Ureter (tissue), 1 donor: ENCODE data around the gene MTA1. TPM values are rescaled to one million over a fixed set of nuclear protein-coding genes. Genes with fewer than 3 reads are reported as not detected.

Experiments used
- DNase-seq: peaks from one replicate; pipeline ENCODE4 v3.0.0-alpha.2; 2020; ENCODE audit warnings: low spot score
- total RNA-seq: library from RNA; stranded (reverse); gene quantifications from one replicate; pipeline ENCODE4 v1.2.4, GENCODE V29; 2023
- donor health status: DM: yes; HTN: yes; CAD: no.

Gene MTA1
- total RNA-seq, 1 donor from 2014 or later, result 169 TPM

- no peak for DNase-seq
Measured at GRCh38 chr14:105460616-105461015, 41.0 kb downstream of the MTA1 start.

- no peak for DNase-seq
Measured at GRCh38 chr14:105461903-105462302, 42.3 kb downstream of the MTA1 start.

DNA sequence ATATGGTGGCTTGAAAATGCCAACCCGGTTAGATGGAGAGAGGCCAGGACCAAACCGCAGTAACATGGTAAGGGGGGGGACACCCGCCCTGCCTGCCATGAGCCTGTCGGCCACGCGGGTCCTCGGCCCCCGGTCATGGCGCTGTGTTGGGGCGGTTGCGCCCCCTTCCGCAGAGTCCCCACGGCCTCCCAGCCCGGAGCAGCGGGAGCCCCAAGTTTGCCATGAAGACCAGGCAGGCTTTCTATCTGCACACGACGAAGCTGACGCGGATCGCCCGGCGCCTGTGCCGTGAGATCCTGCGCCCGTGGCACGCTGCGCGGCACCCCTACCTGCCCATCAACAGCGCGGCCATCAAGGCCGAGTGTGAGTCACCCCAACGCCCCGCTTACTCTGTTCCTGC, 44.9 kb downstream of the MTA1 start:
- DNase-seq, result no peak

DNA sequence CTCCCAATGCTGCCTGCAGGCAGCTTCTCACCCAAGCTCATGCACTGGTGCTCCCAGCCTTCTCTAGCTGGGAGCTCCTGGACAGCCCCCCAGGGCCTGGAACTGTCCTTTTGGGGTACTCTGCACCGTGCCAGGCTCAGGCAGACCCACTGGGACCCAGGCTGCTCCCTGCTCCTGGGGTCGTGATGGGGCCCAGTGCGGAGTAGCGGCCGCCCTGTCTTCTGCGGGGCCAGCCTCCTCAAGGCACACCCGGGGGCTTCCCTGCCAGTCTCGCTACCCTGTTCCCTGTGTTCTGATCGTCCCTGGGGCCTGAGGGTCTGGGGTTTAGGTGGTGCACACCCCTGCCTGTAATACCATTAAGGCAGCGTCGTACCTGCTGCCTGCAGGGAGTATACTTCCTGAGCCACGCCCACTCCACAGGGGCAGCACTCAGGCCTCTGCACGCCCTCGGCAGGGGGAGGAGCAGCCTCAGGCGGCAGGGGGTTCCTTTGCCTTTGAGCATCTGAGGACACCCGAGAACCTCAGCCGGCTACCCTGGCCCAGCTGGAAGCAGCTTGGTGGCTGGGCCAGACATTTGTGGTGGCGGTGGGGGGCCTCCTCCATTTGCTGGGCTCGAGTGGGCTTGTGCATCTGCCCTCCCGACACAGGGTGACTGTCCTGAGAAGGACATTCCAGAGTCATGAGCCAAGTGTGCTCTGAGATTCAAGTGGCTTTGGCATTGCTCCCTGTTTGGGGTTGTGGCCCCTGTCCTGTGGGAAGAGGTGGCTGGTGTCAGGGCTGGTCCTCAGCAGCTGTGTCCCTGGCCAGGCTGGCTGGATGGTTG, 45.8 kb downstream of the MTA1 start:
- DNase-seq, result no peak

DNA sequence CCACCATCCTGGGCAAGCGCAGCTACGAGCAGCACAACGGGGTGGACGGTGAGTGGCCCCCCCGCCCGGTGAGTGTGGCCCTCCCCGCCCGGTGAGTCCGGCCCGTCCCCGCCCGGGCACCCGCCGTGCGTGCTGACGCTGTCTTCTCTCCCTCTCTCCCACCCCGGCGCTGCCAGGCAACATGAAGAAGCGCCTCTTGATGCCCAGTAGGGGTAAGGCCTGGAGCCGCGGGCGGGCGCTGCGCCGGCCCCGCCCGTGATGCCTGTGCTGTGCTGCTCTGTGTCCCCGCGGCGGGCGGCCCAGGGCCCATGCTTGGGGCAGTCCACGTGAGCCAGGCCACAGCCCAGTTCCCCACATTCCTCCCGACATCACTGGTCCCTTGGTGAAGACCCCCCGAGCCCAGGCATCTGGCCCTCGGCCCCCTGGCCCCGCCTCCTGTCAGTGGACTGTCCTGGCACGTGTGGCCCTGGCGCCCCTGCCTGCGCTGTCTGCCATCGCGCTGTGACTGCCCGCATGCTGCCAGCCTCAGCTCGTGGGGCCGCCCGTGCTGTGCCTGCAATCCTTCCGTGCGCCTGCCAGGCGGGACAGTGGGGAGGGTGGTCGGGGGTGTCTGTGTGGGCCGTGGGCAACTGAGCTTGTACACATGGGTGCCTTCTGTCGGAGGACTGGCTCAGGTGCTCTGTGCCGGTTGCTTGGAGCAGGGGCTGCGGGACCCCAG, 47.1 kb downstream of the MTA1 start:
- no peak for DNase-seq

- peak; percentile 66 for DNase-seq
Measured at GRCh38 chr14:105467249-105467941, 47.8 kb downstream of the MTA1 start.

DNA sequence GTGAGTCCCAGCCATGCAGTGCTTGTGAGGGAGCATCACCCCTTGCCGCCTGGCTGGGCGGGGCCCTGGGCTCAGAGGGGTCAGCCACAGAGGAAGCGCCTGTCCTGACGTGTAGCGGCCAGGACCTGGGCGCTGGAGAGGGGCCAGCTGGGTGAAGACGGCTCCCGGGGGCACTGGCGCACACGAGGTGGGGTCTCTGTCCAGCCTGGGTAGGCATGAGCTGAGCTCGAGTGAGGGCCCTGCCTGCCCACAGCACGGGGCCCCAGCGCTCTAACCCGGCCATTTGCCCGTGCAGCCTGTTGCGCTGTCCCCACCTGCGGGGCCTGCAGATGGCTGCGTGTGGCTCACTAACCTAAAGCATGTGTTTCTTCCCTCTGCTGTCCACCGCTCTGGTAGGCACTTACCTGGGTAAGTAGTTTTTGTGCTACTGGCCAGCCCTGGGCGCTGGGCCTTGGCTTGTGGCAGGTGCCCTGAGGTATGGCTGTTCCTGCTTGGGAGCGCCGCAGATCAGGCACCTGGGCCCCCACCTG, 48.4 kb downstream of the MTA1 start:
- DNase-seq, result no peak

DNA sequence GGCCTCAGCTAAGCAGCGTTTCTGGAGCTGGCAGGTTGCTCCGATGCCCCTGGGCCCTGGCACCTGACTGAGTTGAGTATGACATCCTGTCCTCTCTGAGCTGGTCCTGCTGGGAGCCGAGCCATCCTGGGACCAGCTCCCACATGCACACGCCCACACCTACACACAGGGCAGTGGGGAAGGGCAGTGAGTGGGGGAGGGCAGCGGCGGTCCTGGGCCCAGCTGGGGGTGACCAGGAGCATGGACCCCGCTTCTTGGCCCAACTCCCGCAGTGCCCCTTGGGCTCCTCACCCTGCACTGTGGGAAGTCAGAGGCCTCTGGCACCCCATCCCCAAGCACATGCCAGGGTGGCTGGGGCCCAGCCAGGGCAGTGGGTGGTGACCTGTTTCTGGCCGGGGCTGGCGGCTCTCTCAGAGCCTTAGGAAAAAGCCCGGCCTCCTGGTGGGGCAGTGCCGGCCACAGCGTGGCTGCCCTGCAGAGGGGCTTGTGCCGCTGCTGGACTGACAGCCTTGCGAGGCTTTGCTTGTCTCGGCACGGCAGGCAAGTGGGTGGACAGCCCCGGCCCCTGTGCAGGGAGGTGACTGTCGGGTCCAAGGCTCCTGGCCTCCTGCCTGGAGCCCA, 49.1 kb downstream of the MTA1 start:
- DNase-seq, result peak; percentile 56

GRCh38 chr14:105469456-105470349, 50.1 kb downstream of the MTA1 start:
- DNase-seq, result peak; percentile 92

- DNase-seq, result no peak
Measured at GRCh38 chr14:105470350-105471296, 51.0 kb downstream of the MTA1 start.

DNA sequence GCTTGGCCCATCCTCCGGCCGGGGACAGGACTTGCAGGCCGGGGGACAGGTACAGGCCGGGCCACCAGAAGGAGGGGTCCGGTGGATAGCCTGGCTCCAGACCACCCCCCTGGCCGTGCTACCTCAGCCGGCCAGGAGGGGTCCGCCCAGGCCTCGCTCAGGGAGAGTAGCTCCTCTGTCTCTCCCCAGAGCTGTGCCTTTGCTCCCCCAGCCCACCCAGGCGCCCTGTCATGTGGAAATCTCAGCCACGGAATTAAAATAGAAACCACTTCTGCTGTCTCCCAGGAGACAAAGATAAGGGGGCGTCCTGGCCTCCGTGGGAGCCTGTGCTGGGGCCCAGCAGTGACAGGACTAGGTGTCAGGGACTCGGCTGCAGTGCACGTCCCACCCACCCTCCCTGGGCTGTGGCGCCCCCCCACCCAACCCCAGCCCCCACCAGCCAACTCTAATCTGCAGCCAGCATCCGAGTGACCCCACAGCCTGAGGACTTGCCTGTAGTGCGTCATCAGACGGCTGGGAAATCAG, 51.7 kb downstream of the MTA1 start:
- no peak for DNase-seq

- no peak for DNase-seq
Measured at GRCh38 chr14:105471823-105472485, 52.3 kb downstream of the MTA1 start.

DNA sequence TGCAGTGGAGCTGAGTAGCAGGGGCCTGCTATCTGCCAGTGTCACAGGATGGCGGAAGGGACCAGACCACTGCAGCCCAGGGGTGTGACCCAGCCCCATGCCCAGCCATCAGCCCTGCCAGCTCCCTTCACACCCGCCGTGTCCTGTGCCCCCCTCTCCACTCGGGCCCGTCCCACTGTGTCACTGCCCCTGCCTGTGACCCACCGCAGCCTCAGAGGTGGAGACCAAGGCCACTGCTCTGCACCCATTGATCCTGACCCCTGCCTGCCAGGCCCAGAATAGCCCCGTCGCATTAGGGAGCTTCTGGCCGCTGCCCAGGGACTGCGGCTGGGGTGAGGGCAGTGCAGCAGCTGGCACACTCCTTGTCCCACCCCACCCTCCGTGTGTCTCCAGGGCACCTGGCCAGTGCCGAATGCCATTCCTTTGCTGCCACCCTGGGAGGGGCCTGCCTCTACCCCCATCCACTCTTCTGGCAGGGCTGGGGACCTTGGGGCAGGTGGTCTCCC, 52.9 kb downstream of the MTA1 start:
- peak; percentile 65 for DNase-seq

DNA sequence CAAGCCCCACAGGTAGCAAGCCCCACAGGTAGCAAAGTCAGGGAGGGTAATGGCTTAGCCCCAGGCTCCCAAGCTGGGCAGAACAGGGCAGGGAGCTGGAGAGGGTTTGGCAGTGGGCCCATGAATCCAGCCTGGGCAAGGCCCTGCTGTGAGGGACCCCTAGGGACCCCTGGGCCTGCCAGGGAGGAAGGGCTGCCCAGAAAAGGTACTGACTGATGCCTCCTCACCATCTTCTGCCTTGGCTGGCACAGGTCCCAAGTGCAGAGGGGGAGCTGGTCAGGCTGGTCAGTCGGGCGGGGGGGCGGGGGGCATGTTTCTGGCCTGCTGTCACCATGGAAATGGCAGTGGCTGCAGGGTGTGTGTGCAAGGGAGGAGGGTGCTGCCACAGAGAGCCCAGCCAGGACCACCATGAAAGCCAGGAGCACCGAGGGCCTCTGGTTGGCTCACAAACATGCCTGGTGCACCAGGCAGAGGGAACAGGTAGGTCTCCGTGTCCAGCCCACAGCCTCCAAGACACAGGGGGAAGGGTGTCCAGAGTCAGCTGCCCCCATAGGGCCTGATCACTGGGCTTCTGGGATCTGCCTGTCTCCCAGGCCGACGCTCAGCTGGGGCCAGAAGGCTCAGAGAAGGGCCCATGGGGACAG, 53.5 kb downstream of the MTA1 start:
- peak; percentile 64 for DNase-seq

DNA sequence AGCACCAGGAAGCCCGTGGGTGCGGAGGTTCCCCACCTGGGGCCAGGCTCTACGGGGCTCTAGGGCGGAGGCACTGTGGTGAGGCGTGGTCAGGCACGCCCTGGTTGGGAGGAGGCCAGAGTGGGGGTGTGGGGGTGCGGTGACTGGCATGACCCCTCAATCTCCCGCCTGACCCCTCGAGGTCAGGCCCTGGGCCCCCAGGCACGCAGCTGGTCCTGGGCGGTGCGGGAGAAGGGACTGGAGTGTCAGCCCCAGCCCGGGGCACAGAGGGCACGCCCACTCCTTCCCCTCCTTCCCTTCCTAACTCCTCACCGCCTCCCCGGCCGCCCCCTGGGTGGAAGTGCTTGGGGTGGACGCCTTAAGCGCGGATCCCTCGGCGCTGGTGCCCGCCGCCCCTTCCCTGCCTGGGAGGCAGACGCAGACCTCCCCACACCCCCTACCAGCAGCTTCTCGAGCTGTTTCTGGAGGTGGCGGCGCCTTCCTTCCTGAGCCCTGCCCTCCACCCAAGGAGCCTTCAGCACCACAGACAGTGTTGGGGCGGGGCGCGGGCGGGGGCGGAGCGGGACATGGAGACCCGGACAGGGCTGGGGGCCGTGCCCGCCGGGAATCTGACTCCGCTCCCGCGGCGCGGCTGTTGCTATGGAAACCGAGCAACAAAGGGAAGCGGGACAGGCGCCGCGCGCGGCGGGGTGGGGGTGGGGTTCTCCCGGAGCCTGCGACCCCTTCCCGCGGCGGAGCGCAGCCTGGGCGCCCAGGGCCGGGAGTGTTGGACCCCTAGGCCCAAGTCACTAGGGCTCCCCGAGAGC, 54.3 kb downstream of the MTA1 start:
- DNase-seq, result peak; percentile 92

GRCh38 chr14:105474483-105475268, 55.0 kb downstream of the MTA1 start, which contains the start of gene CRIP2:
Gene CRIP2, plus strand, starts transcription at chr14:105474821. Its CDS starts 42 bp downstream, at chr14:105474863.
- DNase-seq, result no peak
